T-helper 9 cell (primary cell): ENCODE results near the gene ANKRD34C.
"Not testable (repeated sequence)": the region's sequence is repeated elsewhere in the genome, so short reads cannot be mapped to it uniquely, and the experiment has no call there.

ENCODE experiments used
- DNase-seq: peaks from one replicate; pipeline ENCODE4 v3.0.0-alpha.2; 2020

ANKRD34C gene

DNA sequence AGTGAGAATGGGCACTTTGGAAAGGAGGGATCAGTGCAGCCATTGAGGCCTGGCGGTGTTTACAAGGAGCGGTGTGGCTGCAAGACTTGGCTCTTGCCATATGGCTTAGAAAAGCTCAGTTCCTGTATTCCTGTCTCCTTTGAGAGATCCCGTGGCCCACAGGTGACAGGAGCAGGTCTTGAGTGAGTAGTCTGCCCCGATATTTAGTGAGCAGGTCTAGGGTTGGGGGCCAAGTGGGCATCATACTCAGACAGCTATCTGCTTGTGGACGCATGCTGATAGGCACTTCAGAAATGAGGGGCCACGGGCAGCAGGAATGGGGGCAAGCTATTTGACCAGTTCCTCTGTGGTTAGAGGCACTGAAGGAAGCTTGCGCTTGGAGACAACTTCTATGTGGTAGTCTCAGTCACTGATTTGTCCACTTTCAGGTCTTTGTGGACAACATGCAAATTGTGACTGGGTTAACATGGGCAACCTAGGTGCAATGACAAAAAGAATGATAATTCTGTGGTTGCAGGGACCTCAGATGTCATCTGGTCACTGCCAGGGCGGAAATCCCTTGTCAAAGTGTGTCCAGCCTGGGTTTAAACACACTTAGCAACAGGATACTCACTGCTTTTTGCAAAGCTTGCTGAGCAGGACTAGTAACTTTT is 29.5 kb downstream of the ANKRD34C start:
- no peak for DNase-seq

DNA sequence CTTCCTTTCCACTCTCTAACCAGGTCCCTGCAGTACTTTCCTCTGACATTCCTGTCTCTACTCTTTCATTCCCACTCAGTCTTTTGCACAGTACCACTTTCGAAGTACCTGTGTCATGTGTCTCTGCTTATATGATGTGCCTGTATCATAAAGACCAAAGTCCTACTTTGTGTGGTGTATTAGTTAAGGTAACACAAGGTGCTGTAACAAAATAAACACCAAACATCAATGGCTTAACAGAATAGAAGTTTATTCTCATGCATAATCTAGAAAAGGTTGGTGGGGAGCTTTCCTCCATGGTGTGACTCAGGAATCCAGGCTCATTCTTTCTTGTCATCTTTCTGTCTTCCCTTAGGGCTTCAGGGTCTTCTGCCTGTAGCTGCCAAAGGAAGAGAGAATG is 31.7 kb downstream of the ANKRD34C start:
- no peak for DNase-seq

DNA sequence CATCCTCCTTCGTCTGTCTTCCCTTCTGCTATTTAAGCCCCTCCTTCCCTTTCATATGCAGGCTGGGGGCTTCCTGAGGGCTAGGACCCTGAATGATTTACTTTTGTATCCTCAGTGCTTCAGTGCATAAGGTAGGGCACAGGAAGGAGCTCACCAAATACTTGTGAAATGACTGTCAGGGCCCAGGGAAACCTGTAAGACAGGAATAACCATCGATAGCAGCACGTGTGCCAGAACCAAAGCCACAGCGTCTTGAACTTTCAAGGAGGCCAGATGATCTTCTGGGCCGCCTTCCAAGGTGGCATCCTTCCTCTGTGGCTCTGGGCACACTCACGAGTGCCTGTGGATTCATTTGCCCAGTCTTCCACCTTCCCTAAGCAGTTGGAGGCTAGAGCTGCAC is 32.3 kb downstream of the ANKRD34C start:
- DNase-seq = no peak

DNA sequence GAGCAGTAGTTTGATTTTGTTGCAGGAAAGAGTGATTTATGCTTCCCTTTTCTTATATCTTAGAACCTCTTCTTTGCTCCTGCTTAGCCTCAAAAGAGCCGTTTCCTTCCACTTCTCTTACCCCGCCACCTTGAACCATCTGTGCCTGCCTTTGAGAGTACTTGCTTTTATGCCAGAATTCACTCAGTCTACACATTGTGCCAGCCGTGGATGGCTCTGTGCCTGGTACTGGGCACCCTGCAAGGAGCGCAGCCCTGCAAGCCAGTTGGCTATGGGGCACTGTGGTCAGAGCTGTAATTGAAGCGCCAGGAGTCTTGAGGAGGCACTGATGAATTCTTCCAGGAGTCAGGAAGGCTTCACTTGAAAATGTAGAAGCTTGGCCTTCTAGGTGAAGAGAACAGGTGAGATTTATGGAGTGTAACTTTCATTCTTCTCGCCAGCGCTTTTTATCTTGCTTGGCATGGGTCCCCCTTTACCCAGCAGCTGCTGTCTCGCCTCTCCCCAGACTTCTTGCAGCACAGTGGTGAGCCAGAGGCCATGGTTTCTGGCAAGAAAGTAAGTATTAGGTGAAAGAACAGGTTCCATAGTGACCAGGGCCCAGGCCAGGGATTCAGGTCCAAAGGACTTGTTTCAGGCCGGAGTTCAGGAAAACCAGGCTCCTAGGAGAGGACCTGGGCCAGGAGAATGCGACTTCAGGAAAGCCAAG is 33.3 kb downstream of the ANKRD34C start:
- DNase-seq = no peak

DNA sequence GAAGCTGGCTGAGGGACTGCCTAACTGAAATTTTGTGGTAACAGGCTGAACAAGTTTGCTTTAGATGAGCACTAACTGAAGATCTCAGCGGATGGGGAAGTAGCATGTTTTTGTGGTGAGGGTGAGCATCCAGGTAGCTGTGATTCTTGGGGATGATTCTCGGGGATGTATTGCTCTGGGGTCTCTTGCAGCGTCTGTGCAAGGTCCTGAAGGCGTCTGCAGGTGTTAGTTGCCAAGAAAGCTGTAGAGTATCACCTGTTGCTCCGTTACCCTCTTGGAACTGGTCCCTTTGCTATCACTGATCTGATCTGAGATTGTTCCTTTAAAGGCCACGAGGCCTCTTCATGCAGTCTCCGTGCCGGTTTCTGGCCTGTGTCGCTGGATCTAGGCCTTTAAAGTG is 34.3 kb downstream of the ANKRD34C start:
- no peak for DNase-seq

DNA sequence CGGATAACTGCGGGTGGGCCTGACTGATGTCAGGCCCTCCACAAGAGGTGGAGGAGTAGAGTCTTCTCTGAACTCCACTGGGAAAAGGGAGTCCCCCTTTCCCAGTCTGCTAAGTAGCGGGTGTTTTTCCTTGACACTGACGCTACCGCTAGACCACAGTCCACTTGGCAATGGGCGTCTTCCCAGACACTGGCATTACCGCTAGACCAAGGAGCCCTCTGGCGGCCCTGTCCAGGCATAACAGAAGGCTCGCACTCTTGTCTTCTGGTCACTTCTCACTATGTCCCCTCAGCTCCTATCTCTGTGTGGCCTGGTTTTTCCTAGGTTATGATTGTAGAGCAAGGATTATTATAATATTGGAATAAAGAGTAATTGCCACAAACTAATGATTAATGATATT is 37.5 kb downstream of the ANKRD34C start:
- not testable (repeated sequence) for DNase-seq

DNA sequence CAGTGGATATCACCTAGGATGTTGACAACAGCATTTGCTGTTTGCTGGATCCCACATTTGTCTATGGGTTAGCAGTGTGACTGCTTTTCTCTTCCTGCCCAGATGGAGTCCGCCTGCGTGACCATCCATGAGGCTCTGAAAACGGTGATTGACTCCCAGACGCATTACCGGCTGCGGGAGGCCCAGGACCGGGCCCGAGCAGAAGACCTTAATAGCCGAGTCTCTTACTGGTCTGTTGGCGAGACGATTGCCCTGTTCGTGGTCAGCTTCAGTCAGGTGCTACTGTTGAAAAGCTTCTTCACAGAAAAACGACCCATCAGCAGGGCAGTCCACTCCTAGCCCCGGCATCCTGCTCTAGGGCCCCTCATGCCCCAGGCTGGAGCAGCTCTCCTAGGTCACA is 39.4 kb downstream of the ANKRD34C start:
- DNase-seq = no peak

DNA sequence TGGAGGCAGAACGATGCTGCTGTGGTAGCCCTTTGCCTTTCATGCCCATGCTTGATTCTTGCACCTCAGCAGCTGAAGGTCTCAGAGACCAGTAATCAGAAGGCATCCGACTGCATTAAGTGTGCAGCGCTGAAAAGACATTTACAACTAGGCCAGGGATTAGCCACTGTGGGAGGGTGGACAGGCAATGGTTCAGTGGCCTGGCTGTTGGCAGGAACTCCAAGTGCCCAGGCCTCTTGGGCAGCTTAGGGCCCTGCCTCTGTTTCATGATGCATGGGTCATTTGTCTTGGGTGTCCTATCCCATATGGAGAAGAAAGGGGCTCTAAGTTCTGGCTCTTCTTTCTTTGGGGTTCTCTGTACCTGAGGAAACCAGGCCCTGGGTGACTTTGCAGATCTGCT is 39.8 kb downstream of the ANKRD34C start:
- no peak for DNase-seq

DNA sequence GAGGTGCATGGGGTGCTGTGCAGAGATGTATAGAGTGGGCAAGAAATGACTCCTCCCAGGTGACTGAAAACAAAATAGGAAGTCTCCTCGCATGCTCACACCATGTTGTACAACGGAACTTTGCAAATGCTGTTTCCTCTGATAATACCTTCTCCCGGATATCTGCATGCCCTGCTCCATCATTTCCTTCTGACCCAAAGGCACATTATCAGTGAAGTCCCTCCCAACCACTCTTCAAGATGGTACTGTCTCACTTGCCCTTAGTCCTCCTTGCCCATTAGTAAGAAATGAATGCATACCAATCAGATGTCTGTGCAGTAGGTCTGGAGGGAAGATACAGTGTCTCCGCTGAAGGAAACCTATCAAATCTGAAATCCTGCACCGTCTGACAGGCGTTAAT is 40.4 kb downstream of the ANKRD34C start:
- no peak for DNase-seq

DNA sequence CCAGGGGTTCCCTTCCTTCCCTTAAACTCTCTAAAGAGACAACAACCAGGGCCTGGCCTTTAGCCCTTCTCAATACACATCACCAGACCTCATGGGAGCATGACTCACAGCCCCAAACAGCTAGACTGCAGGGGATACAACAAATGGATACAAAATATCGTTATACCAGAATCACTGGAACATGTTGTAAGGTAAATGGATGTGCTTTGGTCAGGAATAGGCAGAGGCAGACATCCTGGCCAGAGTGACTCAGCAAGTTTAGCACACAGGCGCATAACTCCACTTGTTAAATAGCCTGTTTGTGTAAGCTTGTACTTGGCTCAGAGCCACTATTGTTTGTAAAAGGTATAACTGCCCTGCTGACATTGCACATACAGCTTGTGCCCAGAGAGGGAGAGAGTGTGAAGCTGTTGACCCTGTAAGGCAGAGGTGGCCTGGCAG is 46.7 kb downstream of the ANKRD34C start:
- DNase-seq = no peak
